GM12878 (cell line): ENCODE results near the gene RNF150.

ENCODE experiments used
- CTCF ChIP-seq, 3 experiments: IDR thresholded peaks in 2 of 3; conservative IDR thresholded peaks in 1 of 3; 2 replicates each; pipeline ENCODE4 v1.5.1; 2011; ENCODE audit warnings: low read depth in 3 of 3, low read length in 3 of 3, mild to moderate bottlenecking in 3 of 3, control low read depth in 2 of 3, moderate library complexity in 2 of 3, inconsistent platforms in 1 of 3, mixed read lengths in 1 of 3; ENCODE audit not compliant: control insufficient read depth in 2 of 3, insufficient read depth in 1 of 3; ENCODE audit errors: extremely low read depth in 1 of 3
- FOXM1 ChIP-seq: IDR thresholded peaks from 2 replicates; pipeline ENCODE4 v1.6.1; 2012; ENCODE audit warnings: low read depth, mild to moderate bottlenecking, inconsistent platforms, low read length, moderate library complexity
- SIX5 ChIP-seq: IDR thresholded peaks from 2 replicates; pipeline ENCODE4 v1.6.1; 2011; ENCODE audit warnings: mild to moderate bottlenecking, low read depth, low read length, moderate library complexity; ENCODE audit not compliant: severe bottlenecking

- TF ChIP-seq SIX5 = no peak
- TF ChIP-seq CTCF (IDR thresholded peaks at IDR 0.05 in 2 of 3, conservative IDR thresholded peaks at IDR 0.05 in 1 of 3; ENCODE audit: control insufficient read depth in 2 of 3, extremely low read depth in 1 of 3, insufficient read depth in 1 of 3, low read depth in 3 of 3, low read length in 3 of 3) = no peak
- TF ChIP-seq FOXM1 = no peak
Measured at GRCh38 chr4:140924761-140925392, 208.4 kb downstream of the RNF150 start.
